ENCODE results near the gene NPAS3. TPM values are rescaled to one million over a fixed set of nuclear protein-coding genes. Genes with fewer than 3 reads are reported as not detected.

The NPAS3 gene
- total and polyA plus RNA-seq, 2 of the 13 experiments (the other 11 are each of a cell fraction or from before 2014, with no cell fraction given), result not detected

DNA sequence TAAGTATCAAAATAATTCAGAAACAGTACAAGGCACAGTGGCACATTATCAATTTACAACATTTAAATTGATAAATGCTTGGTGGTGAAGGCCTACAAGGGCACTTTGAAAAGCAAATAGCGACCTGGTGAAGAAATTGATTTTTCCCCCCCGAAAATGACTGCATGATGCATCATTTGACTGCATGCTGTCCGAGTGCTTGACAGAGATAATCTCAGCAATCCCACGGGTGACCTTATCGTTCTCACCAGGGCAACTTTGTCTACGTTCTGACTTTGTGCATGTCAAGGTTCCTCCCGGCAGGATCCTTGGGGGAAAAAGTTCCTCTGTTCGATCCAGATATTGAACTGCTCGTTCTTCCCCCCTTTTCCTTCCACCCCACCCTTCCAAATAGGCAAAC, 627.4 kb downstream of the NPAS3 start (continued):
- TF ChIP-seq FOXK1 (CRISPR knock-in tag; IDR thresholded peaks at IDR 0.05; ENCODE audit: borderline replicate concordance, low read depth) (no peak), HOXA3 (CRISPR knock-in tag; IDR thresholded peaks at IDR 0.05) (no peak), KDM1A (CRISPR knock-in tag; IDR thresholded peaks at IDR 0.05) (no peak), ZNF572 (CRISPR knock-in tag; IDR thresholded peaks at IDR 0.05) (no peak), PRDM10 (CRISPR knock-in tag; IDR thresholded peaks at IDR 0.05; ENCODE audit: low read depth) (no peak), NFKBIZ (CRISPR knock-in tag; IDR thresholded peaks at IDR 0.05) (no peak), ZNF17 (CRISPR knock-in tag; IDR thresholded peaks at IDR 0.05) (no peak), ZNF225 (CRISPR knock-in tag; IDR thresholded peaks at IDR 0.05) (no peak)
- TF ChIP-seq, protein P1, sequence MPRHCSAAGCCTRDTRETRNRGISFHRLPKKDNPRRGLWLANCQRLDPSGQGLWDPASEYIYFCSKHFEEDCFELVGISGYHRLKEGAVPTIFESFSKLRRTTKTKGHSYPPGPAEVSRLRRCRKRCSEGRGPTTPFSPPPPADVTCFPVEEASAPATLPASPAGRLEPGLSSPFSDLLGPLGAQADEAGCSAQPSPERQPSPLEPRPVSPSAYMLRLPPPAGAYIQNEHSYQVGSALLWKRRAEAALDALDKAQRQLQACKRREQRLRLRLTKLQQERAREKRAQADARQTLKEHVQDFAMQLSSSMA (CRISPR knock-in tag; IDR thresholded peaks at IDR 0.05), result no peak

Measured in HepG2 (cell line).